ENCODE results near the gene FXYD5. TPM values are rescaled to one million over a fixed set of nuclear protein-coding genes. Genes with fewer than 3 reads are reported as not detected.

Gene FXYD5
- total RNA-seq, 3 donors from 2014 or later: 52.4 to 56.7 (median 56.2) TPM

GRCh38 chr19:35177377-35178274 is 23.1 kb downstream of the FXYD5 start:
- Histone ChIP-seq H3K27ac (peak overlapping the region in 1 of 2 donors; percentile 52), H3K9me3 (no peaks in the 10 kb centered on the region), H3K4me3 (no peak overlapping the region), H3K4me1 (peaks cover 0 to 5% of the 10 kb centered on the region in 2 donors), H3K27me3 (no peaks in the 10 kb centered on the region), H3K36me3 (no peaks in the 10 kb centered on the region)
- intact Hi-C loops (cut with DNase I; ENCODE audit: low total_unique reads): no loop called here
- TF ChIP-seq POLR2AphosphoS5 (IDR thresholded peaks at IDR 0.05) (no peak), POLR2A (IDR thresholded peaks at IDR 0.05) (no peak)
- TF ChIP-seq, protein P1, sequence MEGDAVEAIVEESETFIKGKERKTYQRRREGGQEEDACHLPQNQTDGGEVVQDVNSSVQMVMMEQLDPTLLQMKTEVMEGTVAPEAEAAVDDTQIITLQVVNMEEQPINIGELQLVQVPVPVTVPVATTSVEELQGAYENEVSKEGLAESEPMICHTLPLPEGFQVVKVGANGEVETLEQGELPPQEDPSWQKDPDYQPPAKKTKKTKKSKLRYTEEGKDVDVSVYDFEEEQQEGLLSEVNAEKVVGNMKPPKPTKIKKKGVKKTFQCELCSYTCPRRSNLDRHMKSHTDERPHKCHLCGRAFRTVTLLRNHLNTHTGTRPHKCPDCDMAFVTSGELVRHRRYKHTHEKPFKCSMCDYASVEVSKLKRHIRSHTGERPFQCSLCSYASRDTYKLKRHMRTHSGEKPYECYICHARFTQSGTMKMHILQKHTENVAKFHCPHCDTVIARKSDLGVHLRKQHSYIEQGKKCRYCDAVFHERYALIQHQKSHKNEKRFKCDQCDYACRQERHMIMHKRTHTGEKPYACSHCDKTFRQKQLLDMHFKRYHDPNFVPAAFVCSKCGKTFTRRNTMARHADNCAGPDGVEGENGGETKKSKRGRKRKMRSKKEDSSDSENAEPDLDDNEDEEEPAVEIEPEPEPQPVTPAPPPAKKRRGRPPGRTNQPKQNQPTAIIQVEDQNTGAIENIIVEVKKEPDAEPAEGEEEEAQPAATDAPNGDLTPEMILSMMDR (IDR thresholded peaks at IDR 0.05): no peak
- no peak for DNase-seq (ENCODE audit: low spot score in 2 of 2)

- TF ChIP-seq, protein P1 (IDR thresholded peaks at IDR 0.05): no peak
- TF ChIP-seq POLR2AphosphoS5 (IDR thresholded peaks at IDR 0.05) (no peak), POLR2A (IDR thresholded peaks at IDR 0.05) (no peak)
- peak overlapping the region in 1 of 2 donors; percentile 66 for H3K27ac ChIP-seq
- DNase-seq (ENCODE audit: low spot score in 2 of 2): no peak
Observed at GRCh38 chr19:35178701-35179100, 24.2 kb downstream of the FXYD5 start.

GRCh38 chr19:35179830-35180229 is 25.3 kb downstream of the FXYD5 start:
- H3K36me3 ChIP-seq: no peaks in the 10 kb centered on the region
- no peaks in the 10 kb centered on the region for H3K27me3 ChIP-seq
- H3K27ac ChIP-seq: no peak overlapping the region
- TF ChIP-seq POLR2A (IDR thresholded peaks at IDR 0.05) (no peak), POLR2AphosphoS5 (IDR thresholded peaks at IDR 0.05) (no peak)
- TF ChIP-seq, protein P1 (IDR thresholded peaks at IDR 0.05): no peak
- H3K4me1 ChIP-seq: peaks cover 0 to 5% of the 10 kb centered on the region in 2 donors
- H3K9me3 ChIP-seq: peaks cover 0 to 7% of the 10 kb centered on the region in 2 donors
- intact Hi-C loops (cut with DNase I; ENCODE audit: low total_unique reads): no loop called here
- H3K4me3 ChIP-seq: no peak overlapping the region
- no peak for DNase-seq (ENCODE audit: low spot score in 2 of 2)

More at GRCh38 chr19:35178701-35179100, 24.2 kb downstream of the FXYD5 start:
- H3K4me3 ChIP-seq: no peak overlapping the region
- no peaks in the 10 kb centered on the region for H3K9me3 ChIP-seq
- H3K27me3 ChIP-seq: no peaks in the 10 kb centered on the region
- peaks cover 0 to 5% of the 10 kb centered on the region in 2 donors for H3K4me1 ChIP-seq
- H3K36me3 ChIP-seq: no peaks in the 10 kb centered on the region
- intact Hi-C loops (cut with DNase I; ENCODE audit: low total_unique reads): no loop called here

GRCh38 chr19:35181387-35181786 is 26.9 kb downstream of the FXYD5 start:
- H3K27me3 ChIP-seq: no peaks in the 10 kb centered on the region
- no peak for DNase-seq (ENCODE audit: low spot score in 2 of 2)
- TF ChIP-seq POLR2A (IDR thresholded peaks at IDR 0.05) (no peak), POLR2AphosphoS5 (IDR thresholded peaks at IDR 0.05) (no peak)
- TF ChIP-seq, protein P1 (IDR thresholded peaks at IDR 0.05): no peak
- intact Hi-C loops (cut with DNase I; ENCODE audit: low total_unique reads): no loop called here
- peaks cover 0 to 7% of the 10 kb centered on the region in 2 donors for H3K9me3 ChIP-seq
- H3K27ac ChIP-seq: no peak overlapping the region
- H3K4me1 ChIP-seq: peaks cover 0 to under 1% of the 10 kb centered on the region in 2 donors
- H3K36me3 ChIP-seq: no peaks in the 10 kb centered on the region
- no peak overlapping the region for H3K4me3 ChIP-seq

DNA sequence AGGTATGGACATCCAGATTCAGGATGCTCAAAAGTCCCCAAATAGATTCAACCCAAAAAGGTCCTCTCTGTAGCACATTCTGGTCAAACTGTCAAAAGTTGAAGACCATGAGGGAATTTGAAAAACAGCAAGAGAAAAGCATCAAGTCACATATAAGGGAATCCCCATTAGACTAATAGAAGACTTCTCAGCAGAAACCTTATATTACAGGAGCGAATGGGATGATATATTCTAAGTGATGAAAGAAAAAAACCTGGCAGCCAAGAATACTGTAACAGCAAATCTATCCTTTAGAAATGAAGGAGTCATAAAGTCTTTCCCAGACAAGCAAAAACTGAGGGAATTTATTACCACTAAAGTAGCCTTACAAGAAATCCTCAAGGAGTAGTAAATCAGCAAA is 29.7 kb downstream of the FXYD5 start:
- TF ChIP-seq POLR2A (IDR thresholded peaks at IDR 0.05) (no peak), POLR2AphosphoS5 (IDR thresholded peaks at IDR 0.05) (no peak)
- TF ChIP-seq, protein P1 (IDR thresholded peaks at IDR 0.05): no peak
- Histone ChIP-seq H3K36me3 (no peaks in the 10 kb centered on the region), H3K27ac (no peak overlapping the region), H3K4me3 (no peak overlapping the region), H3K4me1 (no peaks in the 10 kb centered on the region), H3K27me3 (no peaks in the 10 kb centered on the region), H3K9me3 (peaks cover 0 to 7% of the 10 kb centered on the region in 2 donors)
- no peak for DNase-seq (ENCODE audit: low spot score in 2 of 2)
- intact Hi-C loops (cut with DNase I; ENCODE audit: low total_unique reads): no loop called here
